GM12873 (cell line): ENCODE data around the gene ILK.

Source experiments
- TF ChIP-seq, protein P1 (sequence below): IDR thresholded peaks from 2 replicates; pipeline ENCODE4 v1.5.1; 2012; ENCODE audit warnings: low read depth, mild to moderate bottlenecking, moderate library complexity, low read length, control low read depth; ENCODE audit not compliant: insufficient read depth; ENCODE audit errors: missing control alignments

ILK gene

DNA sequence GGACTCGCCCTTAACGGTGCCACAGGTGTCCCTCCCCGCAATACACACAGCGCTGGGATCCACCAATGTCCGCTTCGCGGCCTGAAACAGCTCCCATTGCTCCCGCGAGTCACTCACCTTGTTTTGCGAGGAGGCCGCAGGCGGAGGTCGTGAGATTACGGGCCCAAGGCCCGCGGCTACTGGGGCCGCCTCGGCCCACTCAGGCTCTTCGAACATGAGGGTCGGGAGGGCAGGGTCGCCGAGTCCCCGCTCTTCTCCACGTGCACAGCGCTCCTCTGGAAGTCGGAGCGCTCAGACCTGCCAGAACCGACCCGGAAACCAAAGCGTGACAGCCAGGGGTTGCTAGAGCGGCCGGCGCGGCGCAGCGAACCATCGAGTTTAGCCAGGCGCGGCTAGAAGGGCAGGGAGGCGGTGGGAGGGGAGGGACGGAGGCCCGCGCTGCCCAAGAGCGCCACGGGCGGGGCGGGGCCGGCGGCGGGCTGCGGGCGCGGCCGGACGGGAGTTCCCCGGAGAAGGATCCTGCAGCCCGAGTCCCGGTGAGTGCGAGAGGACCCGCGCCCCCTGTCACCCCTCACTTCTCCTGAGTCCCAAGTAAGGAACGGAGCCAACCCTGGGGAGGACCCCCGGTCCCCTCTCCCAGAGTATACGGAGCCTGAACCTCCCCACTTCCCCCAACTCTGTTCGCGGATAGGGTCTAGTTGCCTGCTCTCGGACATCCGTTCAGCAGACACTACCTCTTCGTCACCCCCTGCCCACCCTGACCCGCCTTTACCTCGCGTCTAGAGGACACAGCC, at the start of gene ILK, which contains the start of gene RRP8:
Gene ILK, plus strand, starts transcription at position 488 of the 794 bp plus-strand sequence. CDS start 498 bp downstream, outside the sequence.
Gene RRP8, minus strand, starts transcription at position 330 of the 794 bp plus-strand sequence. Its CDS starts 114 bp downstream, at position 216.
- TF ChIP-seq, protein P1, sequence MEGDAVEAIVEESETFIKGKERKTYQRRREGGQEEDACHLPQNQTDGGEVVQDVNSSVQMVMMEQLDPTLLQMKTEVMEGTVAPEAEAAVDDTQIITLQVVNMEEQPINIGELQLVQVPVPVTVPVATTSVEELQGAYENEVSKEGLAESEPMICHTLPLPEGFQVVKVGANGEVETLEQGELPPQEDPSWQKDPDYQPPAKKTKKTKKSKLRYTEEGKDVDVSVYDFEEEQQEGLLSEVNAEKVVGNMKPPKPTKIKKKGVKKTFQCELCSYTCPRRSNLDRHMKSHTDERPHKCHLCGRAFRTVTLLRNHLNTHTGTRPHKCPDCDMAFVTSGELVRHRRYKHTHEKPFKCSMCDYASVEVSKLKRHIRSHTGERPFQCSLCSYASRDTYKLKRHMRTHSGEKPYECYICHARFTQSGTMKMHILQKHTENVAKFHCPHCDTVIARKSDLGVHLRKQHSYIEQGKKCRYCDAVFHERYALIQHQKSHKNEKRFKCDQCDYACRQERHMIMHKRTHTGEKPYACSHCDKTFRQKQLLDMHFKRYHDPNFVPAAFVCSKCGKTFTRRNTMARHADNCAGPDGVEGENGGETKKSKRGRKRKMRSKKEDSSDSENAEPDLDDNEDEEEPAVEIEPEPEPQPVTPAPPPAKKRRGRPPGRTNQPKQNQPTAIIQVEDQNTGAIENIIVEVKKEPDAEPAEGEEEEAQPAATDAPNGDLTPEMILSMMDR, result peak; percentile 6

- TF ChIP-seq, protein P1, result no peak
These were observed 48.5 kb upstream of the ILK start for GRCh38 chr11:6554828-6555706.

DNA sequence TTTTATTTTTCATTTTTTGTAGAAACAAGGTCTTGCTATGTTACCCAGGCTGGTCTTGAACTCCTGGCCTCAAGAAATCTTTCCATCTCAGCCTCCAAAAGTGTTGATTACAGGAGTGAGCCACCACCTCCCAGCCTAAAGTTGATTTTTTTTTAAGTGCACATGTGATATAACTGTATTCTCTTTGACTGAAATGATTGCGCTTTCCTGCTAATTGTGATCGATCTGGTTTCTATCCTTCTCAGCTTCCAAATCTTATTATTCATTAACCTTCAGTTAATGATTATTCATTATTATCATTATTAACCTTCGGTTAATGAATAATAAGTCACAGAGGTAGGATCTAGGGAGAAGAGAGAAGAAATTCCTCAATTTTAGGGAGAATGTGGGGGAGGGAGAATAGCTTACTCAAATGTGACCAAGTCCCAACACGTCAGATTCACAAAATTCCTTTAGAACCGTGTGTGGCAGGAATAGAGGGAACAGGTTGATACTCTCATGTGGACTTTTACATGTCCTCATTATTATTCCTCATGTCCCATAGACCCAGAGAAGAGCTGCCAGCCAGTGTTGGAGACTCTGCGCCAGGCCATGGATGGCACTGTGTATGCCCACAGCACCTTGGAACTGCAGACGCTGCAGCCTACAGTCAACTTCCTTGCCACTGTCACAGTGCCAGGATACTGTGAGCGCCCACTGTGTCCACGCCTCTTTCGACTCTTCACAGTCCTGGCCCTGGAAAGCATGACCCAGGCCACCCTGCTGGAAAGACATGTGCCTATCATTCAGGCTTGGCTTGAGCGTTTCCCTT, 47.2 kb upstream of the ILK start:
- TF ChIP-seq, protein P1, result no peak

DNA sequence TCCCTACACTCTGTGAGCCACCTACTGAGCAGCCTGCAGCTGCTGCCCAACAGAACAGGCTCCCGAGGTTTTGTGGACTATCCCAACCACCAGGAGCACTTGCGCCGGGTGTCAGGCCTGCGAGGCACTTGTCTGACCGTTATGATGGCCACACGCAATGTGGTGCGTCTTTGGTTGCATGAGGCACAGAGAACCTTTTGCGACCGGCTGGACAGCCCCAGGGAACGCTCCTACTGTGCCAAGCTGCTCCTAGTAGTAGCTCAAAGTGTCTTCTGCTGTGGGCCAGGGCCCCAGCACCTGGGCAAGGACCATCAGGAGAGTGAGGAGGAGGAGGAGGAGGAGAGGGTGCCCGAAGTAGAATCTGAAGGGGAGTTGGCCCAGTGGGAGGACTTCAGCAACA, 46.5 kb upstream of the ILK start:
- TF ChIP-seq, protein P1, result no peak

DNA sequence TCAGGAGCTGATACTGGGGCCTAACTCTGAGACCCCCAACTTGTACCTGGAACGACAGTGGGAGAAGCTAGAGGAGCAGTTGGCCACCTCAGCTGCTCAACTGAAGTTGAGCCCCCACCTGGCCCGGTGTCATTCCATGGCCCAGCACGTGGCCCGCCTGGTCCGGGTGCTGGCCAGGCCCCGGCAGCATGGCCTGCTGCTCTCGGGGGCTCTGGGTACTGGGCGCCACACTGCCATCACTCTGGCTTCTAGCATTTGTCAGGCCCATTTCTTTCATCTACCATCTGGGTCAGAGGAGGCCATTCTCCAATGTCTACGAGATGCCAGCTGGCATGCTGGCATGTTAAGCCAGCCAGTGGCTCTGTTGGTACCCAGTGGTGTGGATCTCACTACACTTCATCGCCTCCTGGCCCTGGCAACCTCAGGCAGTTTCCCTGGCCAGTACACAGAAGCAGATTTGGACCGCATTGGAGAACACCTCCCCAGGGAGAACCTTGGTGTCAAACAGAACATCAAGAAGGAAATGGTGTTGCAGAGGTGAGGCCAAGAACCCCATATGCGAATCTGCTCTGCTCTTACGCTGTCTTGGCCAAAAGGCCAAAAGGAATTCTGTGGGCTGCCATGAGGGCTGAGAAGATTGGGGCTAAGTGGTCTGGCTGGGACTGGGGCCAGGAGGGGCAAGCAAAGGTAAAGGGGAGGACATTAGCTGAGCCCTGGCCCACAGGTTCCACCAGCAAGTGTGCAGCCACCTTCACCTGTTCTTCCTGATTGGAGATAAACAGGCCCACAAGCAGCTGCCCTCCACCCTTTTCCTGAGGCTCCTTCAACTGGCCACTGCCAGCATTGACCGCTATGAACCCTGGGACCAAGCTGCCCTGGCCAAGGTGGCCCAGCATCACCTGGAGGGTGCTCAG, 45.6 kb upstream of the ILK start:
- TF ChIP-seq, protein P1, result no peak

DNA sequence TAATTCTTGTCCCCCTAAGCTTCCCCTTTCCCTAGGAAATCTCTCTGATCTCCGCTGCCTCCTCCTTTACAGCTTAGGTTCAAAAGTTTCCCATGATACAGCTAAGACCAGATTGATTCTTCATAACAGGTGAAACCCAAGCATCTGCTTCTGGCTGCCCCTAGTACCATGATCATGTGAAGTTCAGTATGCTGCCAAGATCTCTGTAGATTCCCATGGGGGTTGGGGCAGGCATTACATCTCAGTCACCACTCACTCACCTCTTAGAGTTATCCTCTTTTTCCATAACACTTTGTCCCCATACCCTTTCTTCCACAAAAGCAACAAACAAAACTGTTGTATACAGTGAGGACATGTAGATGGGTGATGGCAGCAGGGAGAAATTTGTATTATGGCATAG, 44.2 kb upstream of the ILK start:
- TF ChIP-seq, protein P1, result no peak
